ENCODE data around the gene P2RX5. TPM values are rescaled to one million over a fixed set of nuclear protein-coding genes. Genes with fewer than 3 reads are reported as not detected.

The P2RX5 gene
- total RNA-seq, 1 donor from 2014 or later = 2.5 TPM

- H3K4me3 ChIP-seq = no peak overlapping the region
- peaks cover 41% of the 10 kb centered on the region for H3K27me3 ChIP-seq (ENCODE audit: low read depth)
- no peaks in the 10 kb centered on the region for H3K36me3 ChIP-seq
- H3K9me3 ChIP-seq = no peaks in the 10 kb centered on the region
- no peak for ATAC-seq
- TF ChIP-seq CTCF (IDR thresholded peaks at IDR 0.05) = no peak
- no peaks in the 10 kb centered on the region for H3K4me1 ChIP-seq
- no peak overlapping the region for H3K27ac ChIP-seq
- DNase-seq = no peak
- intact Hi-C loops (cut with DNase I) = no loop called here
These were observed 10.8 kb downstream of the P2RX5 start for GRCh38 chr17:3685174-3685573.

- ATAC-seq (peak; percentile 85 to 87), DNase-seq (no peak)
- Histone ChIP-seq H3K4me3 (no peak overlapping the region), H3K4me1 (no peaks in the 10 kb centered on the region), H3K27ac (no peak overlapping the region), H3K9me3 (no peaks in the 10 kb centered on the region), H3K27me3 (ENCODE audit: low read depth) (peaks cover 41% of the 10 kb centered on the region), H3K36me3 (no peaks in the 10 kb centered on the region)
- intact Hi-C loops (cut with DNase I) = no loop called here
- peak; percentile 95 for TF ChIP-seq CTCF (IDR thresholded peaks at IDR 0.05)
These were observed 12.9 kb downstream of the P2RX5 start for GRCh38 chr17:3683054-3683511.

- Histone ChIP-seq H3K27ac (no peak overlapping the region), H3K27me3 (ENCODE audit: low read depth) (peaks cover 42% of the 10 kb centered on the region), H3K4me3 (no peak overlapping the region), H3K9me3 (no peaks in the 10 kb centered on the region), H3K4me1 (no peaks in the 10 kb centered on the region), H3K36me3 (no peaks in the 10 kb centered on the region)
- intact Hi-C loops (cut with DNase I) = no loop called here
- ATAC-seq = peak in 1 of 2 donors; percentile 5
- DNase-seq = no peak
- TF ChIP-seq CTCF (IDR thresholded peaks at IDR 0.05) = no peak
These were observed 13.9 kb downstream of the P2RX5 start for GRCh38 chr17:3682033-3682432.

- Histone ChIP-seq H3K9me3 (no peaks in the 10 kb centered on the region), H3K4me1 (no peaks in the 10 kb centered on the region), H3K36me3 (no peaks in the 10 kb centered on the region), H3K27me3 (ENCODE audit: low read depth) (peaks cover 42% of the 10 kb centered on the region), H3K4me3 (no peak overlapping the region), H3K27ac (no peak overlapping the region)
- DNase-seq (no peak), ATAC-seq (no peak)
- intact Hi-C loops (cut with DNase I) = no loop called here
- no peak for TF ChIP-seq CTCF (IDR thresholded peaks at IDR 0.05)
These were observed 14.4 kb downstream of the P2RX5 start for GRCh38 chr17:3681565-3681964.

GRCh38 chr17:3681057-3681456 is 14.9 kb downstream of the P2RX5 start:
- no peaks in the 10 kb centered on the region for H3K4me1 ChIP-seq
- H3K27me3 ChIP-seq (ENCODE audit: low read depth) = peaks cover 42% of the 10 kb centered on the region
- H3K27ac ChIP-seq = no peak overlapping the region
- TF ChIP-seq CTCF (IDR thresholded peaks at IDR 0.05) = no peak
- H3K9me3 ChIP-seq = no peaks in the 10 kb centered on the region
- intact Hi-C loops (cut with DNase I) = no loop called here
- DNase-seq (no peak), ATAC-seq (no peak)
- no peak overlapping the region for H3K4me3 ChIP-seq
- no peaks in the 10 kb centered on the region for H3K36me3 ChIP-seq

All from lower lobe of right lung (tissue), 2 donors.